GM12892 (cell line): ENCODE measurements around the gene MXRA7.
"Not testable (repeated sequence)": the region's sequence is repeated elsewhere in the genome, so short reads cannot be mapped to it uniquely, and the experiment has no call there.

Experiments
- DNase-seq: peaks from one replicate; pipeline ENCODE4 v3.0.0; 2011; ENCODE audit not compliant: insufficient read length
- FAIRE-seq: peaks from 2 replicates; lab custom pipeline; 2011; peaks lifted over from hg19 to GRCh38; lab: Jason Lieb, UNC
- POLR2A ChIP-seq: IDR thresholded peaks from 2 replicates; pipeline ENCODE4 v1.6.1; 2011; ENCODE audit warnings: low read depth, low read length, control low read depth
- POLR2AphosphoS5 ChIP-seq: IDR thresholded peaks from 2 replicates; pipeline ENCODE4 v1.6.1; 2011; ENCODE audit warnings: low read depth, low read length, control low read depth
- TAF1 ChIP-seq: IDR thresholded peaks from 2 replicates; pipeline ENCODE4 v1.6.1; 2011; ENCODE audit warnings: low read depth, mild to moderate bottlenecking, control low read depth, low read length, borderline replicate concordance

The MXRA7 gene

GRCh38 chr17:76742958-76743357, 32.2 kb upstream of the MXRA7 start:
- no peak for FAIRE-seq

DNA sequence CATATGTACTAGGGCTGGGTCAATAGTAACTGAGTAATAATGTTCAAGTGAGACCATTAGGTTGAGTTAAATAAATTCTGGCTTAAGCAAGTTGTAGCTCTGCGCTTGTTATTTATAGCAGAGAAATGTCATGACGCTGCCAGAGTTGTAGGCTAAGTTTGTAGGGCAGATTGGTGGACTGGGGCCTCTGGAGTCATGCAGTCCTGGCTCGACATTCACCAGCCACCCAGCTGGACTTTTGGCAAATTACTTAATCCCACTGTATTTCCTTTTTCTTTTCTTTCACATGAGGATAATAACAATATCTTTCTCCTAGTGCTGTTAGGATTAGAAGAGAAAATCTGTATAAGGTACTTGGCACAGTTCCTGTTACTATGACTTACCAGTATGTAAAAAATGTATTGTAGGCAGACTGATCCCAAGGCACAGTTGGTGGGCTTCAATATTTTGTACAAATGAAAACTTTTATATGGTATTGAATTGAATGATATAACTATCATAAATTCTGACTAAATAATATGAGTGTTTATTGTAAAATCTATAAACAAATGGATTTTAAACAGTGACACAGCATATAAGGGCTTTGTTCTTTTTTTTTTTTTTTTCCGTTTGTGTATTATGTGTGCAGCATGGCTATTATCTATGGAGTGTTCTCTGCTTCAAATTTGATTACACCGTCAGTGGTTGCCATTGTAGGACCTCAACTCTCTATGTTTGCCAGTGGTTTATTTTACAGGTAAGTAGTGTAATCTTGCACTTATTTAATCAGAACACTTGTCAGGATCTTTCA, 29.8 kb upstream of the MXRA7 start:
- FAIRE-seq (no peak), DNase-seq (no peak)
- TF ChIP-seq POLR2A (no peak), TAF1 (no peak), POLR2AphosphoS5 (no peak)

More at GRCh38 chr17:76742958-76743357, 32.2 kb upstream of the MXRA7 start:
- TF ChIP-seq POLR2A (no peak), TAF1 (no peak), POLR2AphosphoS5 (no peak)
- no peak for DNase-seq

DNA sequence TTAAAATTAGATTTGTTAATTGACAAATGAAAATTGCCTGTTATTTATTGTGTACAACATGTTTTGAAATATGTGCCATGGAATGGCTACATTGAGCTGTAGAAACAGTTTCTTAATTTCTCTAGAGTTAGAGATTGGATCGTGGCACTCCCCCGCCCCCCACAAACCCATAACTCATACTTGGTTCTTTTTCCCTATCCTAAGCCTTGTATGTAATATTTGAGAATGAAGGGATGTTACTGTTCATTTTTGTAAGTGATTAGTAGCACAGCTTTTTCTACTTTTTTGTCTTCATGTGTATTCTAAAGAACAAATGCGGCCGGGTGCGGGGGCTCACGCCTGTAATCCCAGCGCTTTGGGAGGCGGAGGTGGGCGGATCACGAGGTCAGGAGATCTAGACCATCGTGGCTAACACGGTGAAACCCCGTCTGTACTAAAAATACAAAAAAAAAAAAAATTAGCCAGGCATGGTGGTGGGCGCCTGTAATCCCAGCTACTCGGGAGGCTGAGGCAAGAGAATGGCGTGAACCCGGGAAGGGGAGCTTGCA, 28.9 kb upstream of the MXRA7 start:
- FAIRE-seq, DNase-seq: not testable (repeated sequence)

- no peak for FAIRE-seq
- TF ChIP-seq POLR2A: no peak
- DNase-seq: no peak
These were observed 27.7 kb upstream of the MXRA7 start for GRCh38 chr17:76738468-76738850.

DNA sequence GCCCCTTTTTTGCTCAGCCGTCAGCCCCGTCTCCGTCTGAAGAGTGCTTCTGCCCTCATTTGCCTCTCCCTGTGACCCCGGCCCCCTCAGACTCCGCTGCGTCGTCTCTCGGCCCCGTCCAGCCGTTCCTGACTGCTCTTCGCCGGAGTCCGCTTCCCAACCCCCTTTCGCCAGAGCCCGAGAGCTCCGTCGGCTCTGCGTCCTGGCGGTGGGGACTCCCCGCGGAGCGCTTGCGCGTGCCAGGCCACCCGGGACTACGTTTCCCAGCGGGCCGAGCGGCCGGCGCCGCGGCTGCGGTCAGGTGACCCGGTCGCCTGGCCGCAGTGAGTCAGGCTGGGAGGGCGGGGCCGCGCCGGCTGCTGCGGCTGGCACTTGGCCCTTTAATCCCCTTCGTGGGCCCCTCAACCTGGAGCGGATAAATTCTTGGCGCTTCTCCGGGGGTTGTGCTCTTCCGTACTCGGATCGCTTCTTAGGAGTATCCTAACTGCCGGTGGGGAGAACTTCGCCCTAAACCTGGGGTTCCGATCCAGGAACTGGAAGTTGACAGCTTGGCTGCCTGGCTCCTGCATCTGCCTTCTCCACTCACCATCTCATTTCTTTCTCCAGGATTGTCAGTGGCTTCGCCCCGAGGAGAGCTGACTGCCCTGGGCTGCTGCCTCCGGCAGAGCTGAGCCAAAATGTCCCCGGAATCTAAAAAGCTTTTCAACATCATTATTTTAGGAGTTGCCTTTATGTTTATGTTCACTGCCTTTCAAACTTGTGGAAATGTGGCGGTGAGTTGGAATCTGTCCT, 27.1 kb upstream of the MXRA7 start, which contains the start of gene MFSD11:
TSS of gene MFSD11 (plus strand) at position 444 of the 792 bp plus-strand sequence. CDS start at position 678, 234 bp downstream.
- no peak for TF ChIP-seq POLR2A
- DNase-seq (peak; percentile 94), FAIRE-seq (peak; percentile 97)

DNA sequence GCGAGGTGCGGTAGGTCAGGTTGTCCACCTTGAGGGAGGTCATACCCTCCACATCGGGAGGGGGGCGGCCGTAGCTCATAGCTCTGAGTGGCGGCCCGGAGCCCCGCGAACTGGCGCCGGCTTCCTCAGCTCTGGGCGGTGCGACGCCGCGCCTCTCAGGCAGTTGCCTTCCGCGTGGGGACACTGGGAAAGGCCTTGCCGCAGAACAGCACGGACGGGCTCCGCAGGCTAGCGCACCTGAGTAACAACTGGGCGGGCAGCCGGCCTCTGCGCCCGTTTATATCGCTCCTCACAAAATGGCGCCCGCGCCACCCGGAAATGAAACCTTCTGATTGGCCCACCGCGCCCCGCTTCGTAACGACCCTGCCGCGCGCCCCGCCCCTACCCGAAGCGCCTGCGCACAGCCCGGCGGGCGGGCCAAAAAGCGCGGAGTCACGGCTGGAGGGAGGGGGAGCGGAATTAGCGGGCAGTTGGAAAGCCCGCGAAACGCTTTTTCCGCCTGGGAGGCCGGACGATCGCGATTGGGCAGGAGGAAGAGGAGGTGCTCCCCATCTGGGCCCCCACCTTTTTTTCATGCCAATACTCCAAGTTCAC, 26.4 kb upstream of the MXRA7 start, which contains the start of gene SRSF2:
TSS of gene SRSF2 (minus strand) at position 250 of the 594 bp plus-strand sequence. CDS start at position 79, 171 bp downstream.
- FAIRE-seq (no peak), DNase-seq (peak; percentile 84)
- TF ChIP-seq POLR2A (peak; percentile 99), POLR2AphosphoS5 (peak; percentile 100), TAF1 (peak; percentile 98)

DNA sequence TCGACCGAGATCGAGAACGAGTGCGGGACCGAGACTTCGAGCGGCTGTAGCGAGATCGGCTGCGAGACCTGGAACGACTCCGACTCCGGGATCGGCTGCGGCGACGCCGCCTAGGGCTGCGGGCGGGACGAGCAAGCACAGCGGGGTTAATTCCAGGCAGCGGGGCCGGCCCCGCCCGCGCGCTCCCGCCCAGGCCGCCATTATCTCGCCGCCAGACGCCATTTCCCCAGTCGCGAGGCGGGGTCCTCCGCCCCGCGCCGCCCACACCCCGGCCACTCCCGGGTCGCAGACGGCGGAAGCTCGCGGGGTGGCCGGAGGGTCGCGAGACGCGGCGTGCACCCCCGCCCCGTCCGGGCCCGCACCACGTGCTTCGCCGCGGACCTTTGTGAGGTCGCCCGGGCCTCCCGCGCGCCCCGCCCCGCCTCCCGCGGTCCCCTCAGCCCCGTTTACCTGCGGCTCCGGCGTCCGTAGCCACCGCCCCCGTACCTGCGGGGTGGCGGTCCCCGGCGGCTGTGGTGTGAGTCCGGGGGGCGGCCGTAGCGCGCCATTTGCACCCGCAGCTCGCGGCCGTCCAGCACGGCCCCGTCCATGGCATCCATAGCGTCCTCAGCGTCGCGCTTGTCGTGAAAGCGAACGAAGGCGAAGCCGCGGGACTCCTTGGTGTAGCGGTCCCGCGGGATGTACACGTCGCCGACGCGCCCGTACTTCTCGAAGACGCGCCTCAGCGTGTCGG, 25.8 kb upstream of the MXRA7 start:
- peak; percentile 78 for FAIRE-seq
- peak; percentile 39 for DNase-seq
- peak; percentile 77 for TF ChIP-seq TAF1
- TF ChIP-seq POLR2AphosphoS5: no peak; the same call in 1 of the 2 replicates

DNA sequence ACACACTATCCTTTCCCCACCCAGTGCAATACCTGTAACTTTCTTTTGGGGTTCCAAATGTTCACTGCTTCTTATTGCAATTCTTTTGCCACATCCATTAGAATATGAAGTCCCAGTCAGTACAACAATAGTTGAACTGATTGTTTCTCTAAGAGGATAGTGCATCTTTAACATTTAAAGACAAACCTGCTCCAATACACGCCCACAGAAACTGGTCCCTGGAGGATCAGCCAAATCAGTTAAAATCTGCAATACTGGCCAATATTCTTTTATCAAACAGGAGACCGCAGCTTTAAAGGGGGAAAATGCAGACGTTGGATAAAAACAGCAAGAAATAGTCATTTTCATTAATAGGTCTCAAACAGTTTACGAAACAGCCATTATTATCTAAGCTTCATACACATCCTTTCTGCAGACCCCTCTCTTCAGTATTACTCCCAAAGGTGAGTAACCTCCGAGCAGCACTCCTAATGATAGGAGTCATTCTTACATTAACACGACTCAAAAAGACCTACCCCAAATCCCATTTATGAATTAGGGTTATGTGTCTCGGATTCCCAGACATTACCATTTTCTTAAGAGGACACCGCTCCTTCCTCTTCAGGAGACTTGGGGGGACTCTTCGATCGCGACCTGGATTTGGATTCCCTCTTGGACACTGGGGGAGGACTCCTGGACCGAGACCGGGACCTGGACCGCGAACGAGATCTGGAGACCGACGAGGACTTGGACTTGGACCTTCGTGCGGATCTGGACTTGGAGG, 25.0 kb upstream of the MXRA7 start:
- DNase-seq (no peak), FAIRE-seq (no peak)
- TF ChIP-seq TAF1: no peak
- TF ChIP-seq POLR2AphosphoS5: 0 out of 2 replicates have a peak, but pooled peaks have one; percentile 67
- TF ChIP-seq POLR2A: peak; percentile 47; the same call in 1 of the 2 replicates

DNA sequence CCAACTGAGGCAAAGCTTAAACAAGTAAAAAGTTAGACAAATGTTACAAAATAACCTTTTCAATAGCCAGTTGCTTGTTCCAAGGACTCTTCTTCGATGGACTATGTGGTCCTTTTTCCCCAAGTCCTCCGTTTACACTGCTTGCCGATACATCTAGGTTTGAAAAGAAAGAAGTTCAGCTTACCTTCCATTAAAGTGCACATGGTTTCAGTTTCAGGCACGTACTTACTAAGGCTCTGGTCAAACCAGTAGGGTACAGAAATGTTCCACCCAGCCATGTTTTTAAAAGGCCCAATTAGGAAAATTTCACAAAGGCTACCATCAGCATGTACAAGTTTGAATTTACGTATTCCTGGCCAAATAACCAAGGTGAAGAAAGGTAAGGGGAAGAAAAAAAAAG, 24.2 kb upstream of the MXRA7 start:
- peak; percentile 70 for FAIRE-seq
- TF ChIP-seq TAF1 (no peak), POLR2AphosphoS5 (peak; percentile 49), POLR2A (peak; percentile 45)
- no peak for DNase-seq

- peak; percentile 76 for FAIRE-seq
- no peak for DNase-seq
- TF ChIP-seq TAF1: no peak
- TF ChIP-seq POLR2A: no peak
- TF ChIP-seq POLR2AphosphoS5: no peak
These were observed 23.5 kb upstream of the MXRA7 start for GRCh38 chr17:76734080-76734840.

GRCh38 chr17:76733618-76733957, 22.8 kb upstream of the MXRA7 start:
- no peak for TF ChIP-seq TAF1
- peak; percentile 41; the same call in 1 of the 2 replicates for TF ChIP-seq POLR2AphosphoS5
- DNase-seq: no peak
- FAIRE-seq: no peak
